HS-27A (cell line): ENCODE data around the gene OR51L1.

Experiments used
- DNase-seq: peaks from one replicate; pipeline ENCODE4 v3.0.0-alpha.2; 2012; ENCODE audit warnings: low read depth, missing footprints

OR51L1 gene

GRCh38 chr11:5046754-5047330 lies 52.2 kb downstream of the OR51L1 start:
- DNase-seq, result no peak
